CD14-positive monocyte (primary cell): ENCODE results near the gene DCLK2. TPM values are rescaled to one million over a fixed set of nuclear protein-coding genes. Genes with fewer than 3 reads are reported as not detected.
"Not testable (repeated sequence)": the region's sequence is repeated elsewhere in the genome, so short reads cannot be mapped to it uniquely, and the experiment has no call there.

ENCODE experiments used
- DNase-seq, 3 donors: peaks; one replicate each; pipeline ENCODE4 v3.0.0-alpha.2; 2011 to 2022
- H2AFZ ChIP-seq: 2 replicates; pipeline ENCODE4 v1.6.0; 2012; ENCODE audit warnings: mild to moderate bottlenecking, low read depth, low read length, inconsistent platforms; ENCODE audit not compliant: insufficient read depth, poor library complexity, severe bottlenecking
- H3K27ac ChIP-seq, 2 donors: 1 replicate in 1 of 2; 2 replicates in 1 of 2; pipeline ENCODE4 v1.5.1; 2012 to 2013; ENCODE audit warnings: low read length in 2 of 2, control low read depth in 1 of 2, inconsistent platforms in 1 of 2, low read depth in 1 of 2, mild to moderate bottlenecking in 1 of 2
- H3K27me3 ChIP-seq, 2 donors: one replicate each; pipeline versions ENCODE4 v1.6.0 to v1.6.1; 2011 to 2013; ENCODE audit warnings: low read length in 2 of 2; ENCODE audit not compliant: control insufficient read depth in 2 of 2, insufficient read depth in 2 of 2
- H3K36me3 ChIP-seq, 2 donors: replicated peaks in 1 of 2; 1 replicate in 1 of 2; 2 replicates in 1 of 2; pipeline versions ENCODE4 v1.5.1 to v1.6.1; 2012 to 2013; ENCODE audit warnings: low read length in 2 of 2, control low read depth in 1 of 2, inconsistent platforms in 1 of 2, mild to moderate bottlenecking in 1 of 2; ENCODE audit not compliant: insufficient read depth in 2 of 2, control insufficient read depth in 1 of 2
- H3K4me1 ChIP-seq, 2 donors: 1 replicate in 1 of 2; 2 replicates in 1 of 2; pipeline versions ENCODE4 v1.5.1 to v1.6.1; 2012 to 2013; ENCODE audit warnings: low read length in 2 of 2, control low read depth in 1 of 2, inconsistent platforms in 1 of 2, mild to moderate bottlenecking in 1 of 2, moderate library complexity in 1 of 2; ENCODE audit not compliant: insufficient read depth in 2 of 2, control insufficient read depth in 1 of 2
- H3K4me2 ChIP-seq: replicated peaks from 2 replicates; pipeline ENCODE3; 2012; ENCODE audit warnings: low read length, moderate library complexity, mild to moderate bottlenecking; ENCODE audit not compliant: poor library complexity, severe bottlenecking; ENCODE audit errors: extremely low read depth
- H3K4me3 ChIP-seq, 3 experiments: fragments of 200-600 bp in 1 of 3; sonication (generic) in 1 of 3; replicated peaks in 1 of 3; 1 replicate in 2 of 3; 2 replicates in 1 of 3; pipeline ENCODE4 v1.5.1; 2011 to 2013; ENCODE audit warnings: low read length in 3 of 3, mild to moderate bottlenecking in 3 of 3, control low read depth in 2 of 3, low read depth in 2 of 3, inconsistent platforms in 1 of 3, moderate library complexity in 1 of 3
- H3K79me2 ChIP-seq: 2 replicates; pipeline ENCODE4 v1.6.0; 2012; ENCODE audit warnings: mild to moderate bottlenecking, control low read depth, inconsistent platforms, low read length, moderate library complexity; ENCODE audit not compliant: insufficient read depth
- H3K9ac ChIP-seq: 2 replicates; pipeline ENCODE4 v1.6.0; 2017; ENCODE audit warnings: low read length, mild to moderate bottlenecking; ENCODE audit not compliant: insufficient read depth, poor library complexity, severe bottlenecking
- H3K9me3 ChIP-seq, 2 donors: replicated peaks in 1 of 2; 1 replicate in 1 of 2; 2 replicates in 1 of 2; pipeline versions ENCODE4 v1.5.1 to v1.6.1; 2012 to 2013; ENCODE audit warnings: low read length in 2 of 2, control low read depth in 1 of 2; ENCODE audit not compliant: control insufficient read depth in 1 of 2, insufficient read depth in 1 of 2
- H4K20me1 ChIP-seq: 2 replicates; pipeline ENCODE4 v1.6.0; 2012; ENCODE audit warnings: mild to moderate bottlenecking, low read length, control low read depth, moderate library complexity; ENCODE audit not compliant: insufficient read depth
- H3K27ac Mint-ChIP-seq, 7 donors: one replicate each; pipeline ENCODE4 v1.8.0; 2020; ENCODE audit warnings: mild to moderate bottlenecking in 7 of 7, mixed read lengths in 7 of 7, moderate library complexity in 6 of 7, inconsistent platforms in 2 of 7
- H3K27me3 Mint-ChIP-seq, 3 donors: one replicate each; pipeline ENCODE4 v1.8.0; 2021 to 2022; ENCODE audit warnings: low read depth in 3 of 3, mild to moderate bottlenecking in 3 of 3, mixed read lengths in 3 of 3, moderate library complexity in 3 of 3, inconsistent platforms in 1 of 3
- H3K36me3 Mint-ChIP-seq, 2 donors: one replicate each; pipeline ENCODE4 v1.8.0; 2020; ENCODE audit warnings: mixed read lengths in 2 of 2, inconsistent platforms in 1 of 2, mild to moderate bottlenecking in 1 of 2
- H3K4me1 Mint-ChIP-seq: one replicate; pipeline ENCODE4 v1.8.0; 2020; ENCODE audit warnings: mild to moderate bottlenecking, mixed read lengths
- H3K4me3 Mint-ChIP-seq, 2 donors: one replicate each; pipeline ENCODE4 v1.8.0; 2020; ENCODE audit warnings: mild to moderate bottlenecking in 2 of 2, mixed read lengths in 2 of 2, moderate library complexity in 1 of 2
- H3K9me3 Mint-ChIP-seq, 7 donors: one replicate each; pipeline ENCODE4 v1.8.0; 2020 to 2022; ENCODE audit warnings: mixed read lengths in 7 of 7, mild to moderate bottlenecking in 6 of 7, moderate library complexity in 6 of 7, inconsistent platforms in 2 of 7
- CTCF ChIP-seq: fragments of 200-600 bp; IDR thresholded peaks from one replicate; pipeline ENCODE4 v1.8.0; 2022; ENCODE audit warnings: antibody characterized with exemption, mild to moderate bottlenecking
- WGBS: methylation state at CpG from one replicate; pipeline ENCODE4 v1.1.5; 2013; ENCODE audit warnings: missing lambda C conversion rate; ENCODE audit not compliant: insufficient coverage; 5-methylcytosine and 5-hydroxymethylcytosine counted together
- intact Hi-C, 2 donors: fragments of 100-400 bp; cut with micrococcal nuclease; formaldehyde crosslinking; loops; one replicate each; pipeline versions ENCODE4 v1.15.0 to v1.15.1; 2023
- polyA plus RNA-seq, 3 donors: library from polyadenylated mRNA; depleted of rRNA in 1 of 3; unstranded in 2 of 3; stranded (reverse) in 1 of 3; fragments of 300-500 nt in 2 of 3; fragments of >200 nt in 1 of 3; fragmentation: Illumina TruSeq in 2 of 3; gene quantifications; 1 replicate in 2 of 3; 2 replicates in 1 of 3; pipeline ENCODE4 v1.2.3, GENCODE V29; 2012 to 2021

The DCLK2 gene
- polyA plus RNA-seq, 3 donors, result 0.13 TPM; not detected in 2

GRCh38 chr4:150182794-150183193 lies 104.5 kb downstream of the DCLK2 start:
- Mint-ChIP-seq H3K27me3 (peaks cover 0 to 2% (median 1%) of the 10 kb centered on the region in 3 donors), H3K4me1 (no peaks in the 10 kb centered on the region), H3K4me3 (no peak overlapping the region), H3K9me3 (peaks cover 0 to 15% (median 10%) of the 10 kb centered on the region in 7 donors), H3K36me3 (peaks cover 0 to 3% of the 10 kb centered on the region in 2 donors), H3K27ac (no peak overlapping the region)
- Histone ChIP-seq H3K9me3 (peaks cover 0 to 2% of the 10 kb centered on the region in 2 donors), H3K4me1 (no peaks in the 10 kb centered on the region), H3K4me3 (no peak overlapping the region), H3K36me3 (no peaks in the 10 kb centered on the region), H3K27me3 (no peaks in the 10 kb centered on the region), H3K4me2 (no peak overlapping the region), H4K20me1 (no peaks in the 10 kb centered on the region), H3K9ac (no peak overlapping the region), H3K79me2 (no peaks in the 10 kb centered on the region), H3K27ac (no peak overlapping the region), H2AFZ (no peak overlapping the region)
- no peak for TF ChIP-seq CTCF
- intact Hi-C loops, result no loop called here
- WGBS, result no CpG with 5 or more reads among the region's 2 CpGs
- DNase-seq, result no peak

- intact Hi-C loops, H2AFZ ChIP-seq: not testable (repeated sequence)
- peaks cover 0 to 12% (median 10%) of the 10 kb centered on the region in 7 donors for H3K9me3 Mint-ChIP-seq
These were observed 106.8 kb downstream of the DCLK2 start for GRCh38 chr4:150185033-150185432.

More at GRCh38 chr4:150185033-150185432, 106.8 kb downstream of the DCLK2 start:
- not testable (repeated sequence) for H3K79me2 ChIP-seq, DNase-seq, H3K4me1 ChIP-seq, H3K27ac Mint-ChIP-seq, H3K36me3 ChIP-seq, H3K27me3 ChIP-seq, H3K9me3 ChIP-seq, H3K4me3 Mint-ChIP-seq, H3K36me3 Mint-ChIP-seq, H3K4me3 ChIP-seq, H3K4me2 ChIP-seq, H3K4me1 Mint-ChIP-seq, H4K20me1 ChIP-seq, H3K27ac ChIP-seq, H3K27me3 Mint-ChIP-seq, H3K9ac ChIP-seq
- WGBS, result no CpG with 5 or more reads among the region's 4 CpGs
